ENCODE data around the gene RASEF. TPM values are rescaled to one million over a fixed set of nuclear protein-coding genes. Genes with fewer than 3 reads are reported as not detected.

Gene RASEF
- total and polyA plus RNA-seq, 2 of the 4 experiments (the other 2 are of a cell fraction) = under 0.01 to 0.05 TPM

- no peak overlapping the region for H2BK15ac ChIP-seq (ENCODE audit: low read depth, low read length)
- H3K79me1 ChIP-seq (ENCODE audit: low read depth in 1 of 2, low read length in 2 of 2) = no peaks in the 10 kb centered on the region
- no peak overlapping the region for H3K27ac ChIP-seq (ENCODE audit: insufficient read depth, low read length)
- no peak overlapping the region for H3K23ac ChIP-seq (ENCODE audit: low read depth, low read length)
- H3K9me1 ChIP-seq (ENCODE audit: insufficient read depth, low read length) = no peaks in the 10 kb centered on the region
- no peak overlapping the region for H3K4ac ChIP-seq (ENCODE audit: low read depth, low read length)
- ATAC-seq (ENCODE audit: low read depth) (no peak), DNase-seq (no peak)
- H3K4me1 ChIP-seq (ENCODE audit: control insufficient read depth, insufficient read depth, low read length) = no peaks in the 10 kb centered on the region
- H2AK5ac ChIP-seq (ENCODE audit: low read depth, low read length) = no peak overlapping the region
- no peak overlapping the region for H4K91ac ChIP-seq (ENCODE audit: insufficient read depth, low read depth, low read length)
- H3K4me3 ChIP-seq (ENCODE audit: insufficient read depth, low read depth, low read length) = no peak overlapping the region
- no peak overlapping the region for H4K8ac ChIP-seq (ENCODE audit: low read depth in 2 of 2, low read length in 2 of 2)
- H2AFZ ChIP-seq (replicated peaks; ENCODE audit: low read length, poor library complexity) = no peak overlapping the region
- H2BK120ac ChIP-seq (ENCODE audit: low read depth, low read length) = no peak overlapping the region
- no peak overlapping the region for H2BK20ac ChIP-seq (ENCODE audit: low read depth, low read length)
- H4K5ac ChIP-seq (ENCODE audit: low read depth, low read length) = no peak overlapping the region
- no peak overlapping the region for H3K56ac ChIP-seq (ENCODE audit: extremely low read depth, insufficient read depth, low read length)
- no peak overlapping the region for H3K18ac ChIP-seq (ENCODE audit: low read depth, low read length)
- no peak overlapping the region for H2BK5ac ChIP-seq (ENCODE audit: low read depth, low read length, poor library complexity, severe bottlenecking)
- ChIA-PET POLR2A (ENCODE audit: unreplicated experiment) (no interaction called here), CTCF (no interaction called here)
- intact Hi-C loops (cut with micrococcal nuclease) (no loop called here), dilution Hi-C loops (cut with HindIII; ENCODE audit: low sequenced_read_pairs, unreplicated experiment) (no loop called here), in situ Hi-C loops (cut with MboI; ENCODE audit: low sequenced_read_pairs) (no loop called here)
- H4K20me1 ChIP-seq (ENCODE audit: insufficient read depth, low read length) = no peaks in the 10 kb centered on the region
- no peak overlapping the region for H3K9ac ChIP-seq (ENCODE audit: low read depth, low read length)
- H3K14ac ChIP-seq (replicated peaks; ENCODE audit: low read depth, low read length) = no peak overlapping the region
- H2AK9ac ChIP-seq (replicated peaks; ENCODE audit: low read depth, low read length, poor library complexity) = no peak overlapping the region
- no peaks in the 10 kb centered on the region for H3K36me3 ChIP-seq (ENCODE audit: control insufficient read depth, insufficient read depth, low read length)
- no TSS peak for BruUV-seq (replicated peaks)
- no peaks in the 10 kb centered on the region for H3K9me3 ChIP-seq (ENCODE audit: control insufficient read depth, insufficient read depth, low read length)
- WGBS, 2 experiments (ENCODE audit: extremely low coverage in 2 of 2, insufficient read length in 1 of 2) = no CpG with 5 or more reads among the region's 2 CpGs
- TF ChIP-seq MAZ (IDR thresholded peaks at IDR 0.05; ENCODE audit: borderline replicate concordance, low read depth, low read length) (no peak), POLR2A (IDR thresholded peaks at IDR 0.05; ENCODE audit: low read depth, low read length) (no peak), MXI1 (IDR thresholded peaks at IDR 0.05; ENCODE audit: borderline replicate concordance, low read depth, low read length) (no peak), RAD21 (IDR thresholded peaks at IDR 0.05; ENCODE audit: low read length) (no peak), SMC3 (IDR thresholded peaks at IDR 0.05; ENCODE audit: low read depth, low read length) (no peak), CHD1 (IDR thresholded peaks at IDR 0.05; ENCODE audit: low read depth, low read length) (no peak), RFX5 (IDR thresholded peaks at IDR 0.05; ENCODE audit: low read depth, low read length) (no peak), FOS (IDR thresholded peaks at IDR 0.05; ENCODE audit: low read depth, low read length) (no peak), NFE2L2 (IDR thresholded peaks at IDR 0.05; ENCODE audit: low read depth, low read length) (no peak), RCOR1 (IDR thresholded peaks at IDR 0.05; ENCODE audit: insufficient replicate concordance, low read length) (no peak), MAFK (IDR thresholded peaks at IDR 0.05; ENCODE audit: low read depth, low read length) (no peak)
- TF ChIP-seq, protein P1, sequence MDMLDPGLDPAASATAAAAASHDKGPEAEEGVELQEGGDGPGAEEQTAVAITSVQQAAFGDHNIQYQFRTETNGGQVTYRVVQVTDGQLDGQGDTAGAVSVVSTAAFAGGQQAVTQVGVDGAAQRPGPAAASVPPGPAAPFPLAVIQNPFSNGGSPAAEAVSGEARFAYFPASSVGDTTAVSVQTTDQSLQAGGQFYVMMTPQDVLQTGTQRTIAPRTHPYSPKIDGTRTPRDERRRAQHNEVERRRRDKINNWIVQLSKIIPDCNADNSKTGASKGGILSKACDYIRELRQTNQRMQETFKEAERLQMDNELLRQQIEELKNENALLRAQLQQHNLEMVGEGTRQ (IDR thresholded peaks at IDR 0.05; ENCODE audit: low read depth, low read length) = no peak
- TF ChIP-seq, protein P2, sequence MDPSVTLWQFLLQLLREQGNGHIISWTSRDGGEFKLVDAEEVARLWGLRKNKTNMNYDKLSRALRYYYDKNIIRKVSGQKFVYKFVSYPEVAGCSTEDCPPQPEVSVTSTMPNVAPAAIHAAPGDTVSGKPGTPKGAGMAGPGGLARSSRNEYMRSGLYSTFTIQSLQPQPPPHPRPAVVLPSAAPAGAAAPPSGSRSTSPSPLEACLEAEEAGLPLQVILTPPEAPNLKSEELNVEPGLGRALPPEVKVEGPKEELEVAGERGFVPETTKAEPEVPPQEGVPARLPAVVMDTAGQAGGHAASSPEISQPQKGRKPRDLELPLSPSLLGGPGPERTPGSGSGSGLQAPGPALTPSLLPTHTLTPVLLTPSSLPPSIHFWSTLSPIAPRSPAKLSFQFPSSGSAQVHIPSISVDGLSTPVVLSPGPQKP (IDR thresholded peaks at IDR 0.05; ENCODE audit: borderline replicate concordance, low read depth, low read length) = no peak
- H3K27me3 ChIP-seq (ENCODE audit: control insufficient read depth, insufficient read depth, low read length) = no peaks in the 10 kb centered on the region
- H3K4me2 ChIP-seq (ENCODE audit: low read depth, low read length) = no peak overlapping the region
These were observed 71.3 kb downstream of the RASEF start for GRCh38 chr9:82991671-82992070.
